Suppressor macrophage treated with lipopolysaccharide for 1 hour (primary cell): ENCODE results near the gene TIAM1.

ENCODE experiments used
- DNase-seq, 3 donors: peaks; one replicate each; pipeline ENCODE4 v3.0.0-alpha.2; 2020 to 2022

Gene TIAM1

DNA sequence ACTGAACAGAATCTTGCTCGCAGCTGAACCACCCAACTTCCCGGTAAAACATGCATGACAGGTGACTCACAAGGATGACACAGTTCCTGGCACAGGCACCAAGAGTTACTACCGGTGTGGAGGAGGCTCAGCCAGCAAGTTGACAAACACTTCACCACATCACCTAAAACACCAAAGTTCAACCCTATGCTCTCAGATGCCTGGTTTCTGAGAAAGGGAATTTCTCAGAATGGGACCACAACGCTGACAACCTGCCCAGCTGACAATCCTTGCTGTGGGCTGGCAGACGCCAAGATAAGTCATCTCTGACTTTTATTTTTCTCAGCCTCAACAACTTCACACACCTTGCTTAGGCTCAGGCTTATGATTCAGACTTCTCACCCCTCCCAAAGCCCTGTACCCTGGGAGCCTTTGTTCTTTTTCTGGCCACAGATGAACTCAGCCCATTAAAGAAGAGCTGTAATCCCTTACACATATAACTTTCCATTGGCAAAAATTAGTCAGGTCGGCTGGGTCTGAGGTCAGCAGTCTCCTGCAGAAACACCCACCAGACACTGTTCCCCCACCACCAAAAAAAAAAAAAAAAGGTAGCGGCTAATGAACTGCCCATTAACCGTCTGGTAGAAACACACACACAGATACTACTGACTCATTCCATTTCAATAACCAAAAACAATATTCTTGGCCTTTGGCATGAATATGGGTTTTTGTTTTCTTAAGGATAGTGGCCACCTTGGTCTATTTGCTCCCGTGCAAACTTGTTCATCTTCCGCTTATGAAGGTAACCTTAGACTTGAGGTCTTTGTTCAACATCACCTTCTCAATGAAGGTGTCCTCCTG lies 10.8 kb upstream of the TIAM1 start:
- peak; percentile 30 to 55 (median 40) for DNase-seq

DNA sequence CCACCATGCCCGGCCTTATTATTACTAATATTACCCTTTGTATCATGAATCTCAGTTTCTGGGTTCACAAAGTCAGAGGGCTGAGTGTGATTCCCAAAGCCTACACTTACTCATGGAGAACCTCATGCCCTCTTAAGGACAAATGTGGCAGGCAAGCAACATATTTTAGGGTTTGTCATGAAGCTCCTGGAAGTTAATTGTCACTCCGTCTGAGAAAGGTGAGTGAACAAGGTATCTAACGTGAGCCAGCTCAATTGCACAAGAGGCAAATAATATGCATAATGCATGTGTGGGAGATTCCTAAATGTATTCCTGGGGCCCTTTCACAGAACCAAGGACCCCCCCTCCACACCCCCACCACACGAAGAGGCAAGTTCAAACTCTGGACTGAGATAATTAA lies 10.1 kb upstream of the TIAM1 start:
- no peak for DNase-seq

DNA sequence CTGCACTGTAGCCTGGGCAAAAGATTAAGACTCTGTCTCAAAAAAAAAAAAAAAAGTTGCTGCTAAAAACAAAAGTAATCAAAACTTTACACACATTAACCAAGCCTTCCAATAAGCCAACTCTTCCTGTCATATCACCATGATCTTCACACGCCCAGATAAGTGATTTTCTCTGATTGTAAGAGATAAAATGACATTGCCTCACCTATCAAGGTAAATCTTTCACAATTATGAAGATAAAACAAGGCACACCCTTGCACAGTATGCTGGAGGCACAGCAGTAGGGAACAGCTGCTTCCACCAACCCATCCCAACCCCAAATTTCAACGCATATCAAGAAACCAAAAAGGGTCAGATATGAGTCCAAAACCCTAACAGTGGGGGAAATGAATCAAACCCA lies 8.8 kb upstream of the TIAM1 start:
- DNase-seq, result no peak

DNA sequence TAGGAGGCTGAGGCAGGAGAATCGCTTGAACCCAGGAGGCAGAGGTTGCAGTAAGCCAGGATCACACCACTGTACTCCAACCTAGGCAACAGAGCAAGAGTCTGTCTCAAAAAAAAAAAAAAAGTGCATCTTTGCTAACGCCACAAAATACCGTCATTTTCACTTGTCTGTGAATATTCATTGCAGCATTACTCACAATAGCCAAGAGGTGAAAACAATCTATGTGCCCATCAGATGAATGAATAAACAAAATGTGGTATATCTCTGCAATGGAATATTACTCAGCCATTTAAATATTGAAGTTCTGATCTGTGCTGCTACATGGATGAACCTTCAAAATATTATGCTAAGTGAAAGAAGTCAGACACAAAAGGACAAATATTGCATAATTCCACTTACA lies 7.9 kb upstream of the TIAM1 start:
- no peak for DNase-seq

DNA sequence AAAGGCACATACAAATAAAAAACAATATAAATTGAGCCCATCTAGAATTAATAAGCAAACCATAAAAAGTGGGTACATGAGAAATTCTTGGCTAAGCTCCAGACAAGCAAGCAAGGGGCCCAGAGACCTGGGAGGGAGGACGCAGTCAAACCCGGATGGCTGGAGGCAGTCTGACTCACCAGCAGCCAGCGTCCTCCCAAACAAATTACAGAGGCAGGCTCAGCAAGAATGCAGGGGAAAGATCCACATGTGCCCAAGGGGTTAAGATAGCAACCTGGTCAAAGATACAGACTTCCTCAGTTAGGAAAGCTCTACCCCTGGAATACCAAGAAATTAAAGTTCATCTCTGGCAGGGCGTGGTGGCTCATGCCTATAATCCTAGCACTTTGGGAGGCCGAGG lies 7.4 kb upstream of the TIAM1 start:
- DNase-seq, result no peak

DNA sequence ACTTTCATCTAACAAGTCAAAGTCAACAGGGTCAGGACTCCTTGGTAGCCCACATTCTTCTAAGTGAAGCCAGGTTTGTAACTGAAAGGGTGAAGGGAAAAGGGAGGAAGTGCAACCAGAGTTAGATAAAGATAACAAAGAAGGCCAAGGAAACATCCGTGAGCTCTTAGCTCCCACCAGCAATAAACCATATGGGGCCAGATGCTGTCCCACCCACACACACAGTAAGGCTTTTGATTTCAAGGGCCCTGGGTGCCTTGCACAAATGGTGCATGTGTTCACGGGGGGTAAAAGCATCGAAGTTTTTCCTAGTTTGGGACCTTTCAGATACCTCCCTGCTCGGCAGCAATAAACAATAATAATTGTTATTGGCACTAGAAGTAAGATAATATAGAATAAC lies 5.1 kb upstream of the TIAM1 start:
- DNase-seq, result no peak

DNA sequence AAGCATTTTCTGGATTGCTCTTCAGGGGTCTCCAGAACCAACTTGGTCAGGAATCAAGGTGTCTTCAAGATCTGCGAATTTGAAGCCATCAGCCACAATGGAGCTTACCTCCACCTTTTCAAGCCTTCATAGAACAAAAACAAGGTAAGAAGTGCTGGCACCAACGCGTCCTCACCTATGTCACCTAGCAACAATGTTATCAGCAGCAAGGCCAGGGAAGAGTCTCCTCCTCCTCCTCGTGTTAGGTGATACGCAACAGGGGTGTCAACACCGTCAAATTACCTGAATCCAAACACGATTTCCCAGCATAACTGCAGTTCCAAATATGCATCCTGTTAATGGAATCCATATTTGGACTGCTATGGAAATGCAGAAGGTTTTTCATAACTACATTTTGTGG lies 4.1 kb upstream of the TIAM1 start:
- no peak for DNase-seq

DNA sequence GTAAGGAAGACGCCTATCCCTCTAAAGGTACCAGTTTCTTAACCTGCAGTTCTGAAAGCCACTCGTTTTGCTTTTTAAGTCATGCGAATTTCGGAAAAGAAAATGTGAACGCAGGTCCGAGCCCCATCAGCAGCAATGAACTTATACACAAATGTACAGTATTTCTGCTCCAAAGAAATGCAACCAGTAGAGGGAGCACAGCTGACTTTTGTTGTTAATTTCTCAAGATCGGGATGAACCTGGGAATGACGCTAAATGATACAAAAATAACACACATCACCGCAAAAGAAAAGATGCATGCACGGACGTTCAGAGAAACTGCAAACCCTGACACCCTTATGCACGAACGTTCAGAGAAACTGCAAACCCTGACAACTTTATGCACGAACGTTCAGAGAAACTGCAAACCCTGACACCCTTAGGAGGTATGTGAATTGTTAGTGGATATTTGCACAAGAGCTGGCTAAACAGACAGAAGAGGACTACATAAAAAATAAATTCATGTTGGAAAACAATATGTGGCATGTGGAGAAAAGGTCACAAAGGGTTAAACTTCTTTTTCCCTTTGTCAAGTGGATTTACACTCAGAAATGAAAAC lies 3.5 kb upstream of the TIAM1 start:
- peak in 2 of 3 donors; percentile 31 to 34 for DNase-seq

DNA sequence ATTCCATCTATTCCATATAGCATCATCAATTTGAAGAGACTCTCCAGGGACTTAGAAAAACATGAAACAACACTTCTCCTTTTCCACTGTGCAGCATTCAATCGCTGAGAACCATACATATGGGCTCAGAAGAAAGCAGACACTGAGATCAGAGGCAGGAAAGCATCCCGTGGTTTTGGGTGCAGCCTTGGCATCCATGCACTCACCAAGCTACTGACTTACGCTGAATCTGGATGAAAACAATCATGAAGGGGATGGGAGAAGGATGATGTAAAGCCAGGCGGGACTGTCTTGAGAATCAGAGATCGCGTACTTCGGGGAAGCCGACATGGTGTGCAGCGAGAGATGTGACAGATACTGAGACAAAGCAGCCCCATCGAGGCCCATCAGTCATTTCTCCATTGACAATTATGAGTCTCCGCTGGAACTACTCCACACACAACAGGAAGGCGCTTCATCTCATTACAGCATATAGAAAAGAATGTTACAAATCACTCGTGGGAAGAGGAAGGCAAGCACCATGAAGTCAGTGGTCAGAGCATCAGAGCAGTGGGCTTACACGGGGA lies 2.3 kb upstream of the TIAM1 start:
- no peak for DNase-seq

DNA sequence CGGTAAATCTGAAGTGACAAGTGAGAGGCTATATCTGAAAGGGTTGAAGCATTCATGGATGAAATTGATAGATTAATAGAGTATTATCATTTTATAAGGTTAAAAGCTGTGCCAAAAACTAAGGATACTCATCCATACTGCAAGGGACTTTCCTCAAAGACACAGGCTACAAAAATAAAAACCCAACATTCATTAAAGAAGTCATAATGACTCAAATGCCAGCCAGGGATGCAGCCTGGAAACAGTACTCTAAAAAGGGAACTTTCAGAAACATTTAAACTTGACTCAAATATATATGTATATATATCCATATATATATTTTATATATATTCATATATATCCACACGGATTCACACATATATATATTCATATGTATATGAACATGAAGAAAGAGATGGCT lies 1.1 kb upstream of the TIAM1 start:
- DNase-seq, result peak; percentile 62 to 88 (median 82)

DNA sequence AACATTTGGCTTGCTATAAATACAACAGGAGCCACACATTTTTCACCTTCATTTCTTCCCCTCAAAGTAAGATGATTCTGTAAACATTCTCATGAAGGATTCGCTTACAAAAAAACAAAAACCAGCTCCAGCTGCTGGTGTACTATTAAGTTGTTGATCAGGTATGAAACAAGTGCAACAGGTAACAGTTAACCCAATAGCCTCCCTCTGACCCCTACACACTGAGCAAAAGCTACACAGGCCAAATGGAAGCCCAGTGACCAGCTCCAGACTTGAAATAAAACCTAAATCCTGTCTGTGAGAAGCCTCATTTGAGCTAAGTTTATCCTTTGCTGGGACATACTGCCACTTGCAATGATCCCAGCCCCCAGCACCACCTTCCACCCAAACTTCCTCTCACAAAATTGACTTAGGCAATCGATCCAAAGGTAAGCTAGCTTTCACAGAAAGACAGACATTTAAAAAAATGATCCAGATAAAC lies 991 bp downstream of the TIAM1 start:
- DNase-seq, result no peak

DNA sequence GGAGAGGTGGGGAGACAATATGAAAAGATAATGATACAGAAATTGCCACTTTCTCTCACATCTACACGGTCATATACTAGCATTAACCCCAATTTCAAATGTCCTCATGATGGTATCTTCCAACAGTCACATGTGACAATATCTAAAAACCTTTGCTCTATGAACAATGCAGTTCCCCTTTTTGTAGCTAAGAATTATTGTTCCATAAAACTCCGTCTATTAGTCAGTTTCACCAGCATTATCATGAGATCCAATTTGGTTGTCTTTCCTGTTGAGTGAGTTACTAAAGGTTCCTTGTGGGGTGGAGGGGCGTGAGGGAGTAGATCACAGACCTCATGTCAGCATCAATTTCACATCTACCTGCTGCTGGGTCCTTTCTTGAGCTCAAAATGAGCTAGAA lies 1.7 kb downstream of the TIAM1 start:
- DNase-seq, result peak; percentile 73 to 91 (median 88)

DNA sequence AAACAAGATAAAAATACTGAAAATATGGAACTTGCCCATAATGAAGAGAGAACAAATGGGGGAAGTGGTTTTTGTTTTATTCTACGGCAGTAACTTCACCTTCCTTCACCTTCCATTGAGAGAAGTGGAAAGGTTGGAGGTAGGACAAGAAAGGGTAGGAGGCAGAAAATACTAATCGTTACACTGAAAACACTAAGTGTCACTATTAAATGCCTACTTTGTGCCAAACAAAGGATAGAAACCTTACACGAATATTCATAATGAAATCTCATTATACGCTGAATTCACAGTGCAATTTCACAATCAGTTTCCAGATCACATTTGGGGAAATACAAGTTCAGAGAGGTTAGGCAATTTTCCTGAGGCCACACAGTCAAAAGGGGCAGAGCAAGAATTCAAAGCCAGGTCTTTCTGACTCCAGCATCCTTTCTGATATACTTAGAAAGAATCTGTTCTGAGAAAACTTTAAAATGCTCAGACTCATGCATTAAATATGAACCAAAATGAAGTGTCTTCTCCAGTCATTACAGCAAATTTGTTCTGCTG lies 3.0 kb downstream of the TIAM1 start:
- DNase-seq, result peak; percentile 34 to 61 (median 45)

DNA sequence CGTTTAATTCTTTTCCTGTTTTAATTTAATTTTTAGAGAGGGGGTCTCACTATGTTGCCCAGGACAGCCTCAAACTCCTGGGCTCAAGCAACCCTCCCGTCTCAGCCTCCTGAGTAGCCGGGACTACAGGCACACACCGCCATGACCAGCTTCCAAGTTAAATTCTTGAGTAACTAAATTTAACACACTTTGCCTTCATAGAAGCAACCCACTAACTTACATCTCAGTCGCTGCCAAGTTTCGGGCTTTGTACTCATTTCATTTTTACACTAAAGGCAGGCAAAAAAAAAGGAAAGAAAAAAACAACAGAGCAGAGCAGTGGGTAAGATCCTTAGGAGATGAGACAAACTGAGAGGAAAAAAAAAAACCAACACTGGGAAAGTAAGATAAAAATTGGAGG lies 3.5 kb downstream of the TIAM1 start:
- no peak for DNase-seq

DNA sequence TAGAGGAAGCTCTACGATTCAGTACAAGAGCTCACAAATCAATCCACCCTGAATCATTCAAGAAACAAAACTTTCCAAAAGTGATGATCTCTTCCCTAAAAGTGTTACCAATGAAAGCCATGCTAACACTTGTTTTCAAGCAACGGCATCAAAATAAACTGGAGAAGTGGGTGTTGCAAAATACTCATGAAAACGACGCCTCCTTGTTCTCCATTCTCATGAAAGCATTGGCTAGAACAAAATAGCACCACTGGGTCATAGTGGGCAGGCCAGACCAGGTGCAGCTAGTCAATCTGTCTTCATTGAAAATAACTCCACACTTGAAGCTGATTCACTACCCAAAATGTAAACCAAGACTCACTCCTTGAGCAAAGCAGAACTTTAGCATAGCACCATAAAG lies 4.3 kb downstream of the TIAM1 start:
- DNase-seq, result peak; percentile 55 to 86 (median 72)

DNA sequence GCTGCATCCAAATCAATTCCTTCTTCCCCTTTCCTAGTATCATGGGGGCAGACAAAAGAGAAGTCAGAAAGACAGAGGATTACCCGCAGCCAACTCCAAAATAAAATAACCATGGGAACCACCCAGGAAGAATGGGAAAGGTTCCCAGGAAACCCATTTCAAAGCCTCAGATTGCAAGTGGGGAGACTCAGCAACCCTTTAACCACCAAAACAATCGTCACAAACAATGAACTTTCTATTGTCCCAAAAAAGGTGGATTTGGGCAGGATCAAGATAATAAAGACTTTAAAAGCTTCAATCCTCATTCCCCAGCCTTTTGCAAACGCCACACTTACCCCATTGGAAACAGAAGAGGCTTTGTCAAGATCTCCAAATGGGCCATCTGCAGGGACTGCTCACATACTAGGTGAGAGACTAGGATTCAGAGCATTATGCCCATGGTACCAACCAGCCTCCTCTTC lies 5.1 kb downstream of the TIAM1 start:
- DNase-seq, result no peak

DNA sequence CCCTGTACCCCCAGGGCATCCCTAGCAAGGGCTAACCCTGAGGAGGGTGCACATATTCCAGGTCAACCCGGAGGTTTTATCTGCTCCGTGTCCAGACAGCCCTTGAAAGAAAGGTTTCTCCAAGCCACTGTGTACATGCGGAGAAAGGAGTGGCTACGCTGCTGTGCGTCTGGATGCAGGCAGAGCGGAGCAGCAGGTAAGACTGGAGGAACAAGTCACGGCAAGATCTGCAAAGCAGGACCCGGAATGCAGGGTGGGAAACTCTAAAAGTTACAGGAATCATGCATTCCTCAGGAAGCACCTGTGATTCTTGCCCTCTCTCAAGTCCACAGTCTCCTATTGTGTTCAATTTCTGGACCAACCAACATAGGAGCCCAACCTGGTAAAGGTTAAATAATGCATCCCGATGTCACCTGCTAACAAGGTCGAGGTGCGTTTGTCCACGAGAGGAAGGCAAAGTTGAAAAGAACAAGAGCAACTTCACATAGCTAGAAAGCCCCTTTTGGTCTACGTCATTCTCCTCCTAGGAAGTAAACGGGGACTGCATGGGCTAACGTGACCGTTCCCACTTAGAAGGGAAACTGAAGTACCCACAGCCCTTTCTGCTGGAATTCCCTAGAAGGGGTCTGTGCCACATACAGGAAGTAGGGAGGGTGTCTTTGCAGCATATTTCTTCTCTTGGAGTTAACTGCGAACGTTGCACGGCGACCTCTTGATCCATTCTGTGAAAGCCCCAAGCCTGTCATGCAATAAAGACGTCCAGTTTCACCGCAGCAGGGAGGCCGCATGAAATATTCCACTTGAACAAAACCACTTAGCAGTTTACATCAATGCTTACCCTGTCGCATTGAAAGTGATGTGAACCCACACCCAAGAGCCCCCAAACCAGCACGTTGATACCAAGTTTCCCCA lies 5.8 kb downstream of the TIAM1 start:
- DNase-seq, result no peak

DNA sequence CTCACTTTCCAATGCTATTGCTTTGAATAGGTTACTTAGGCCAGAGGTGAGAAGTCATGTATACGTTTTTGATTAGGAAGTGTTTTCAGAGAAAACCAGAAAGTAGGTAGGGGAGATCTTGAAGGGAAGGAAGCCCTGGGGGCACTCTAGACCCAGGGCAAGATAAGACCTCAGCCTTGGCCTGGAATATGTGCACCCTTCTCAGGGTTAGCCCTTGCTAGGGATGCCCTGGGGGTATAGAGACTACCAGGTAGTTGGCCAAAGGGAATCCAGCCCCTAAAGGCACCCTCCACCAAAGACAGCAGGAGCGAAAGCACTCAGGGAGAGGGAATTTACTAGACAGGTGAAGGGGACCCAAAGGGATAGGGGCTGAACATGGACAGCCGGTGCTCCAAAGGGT lies 7.0 kb downstream of the TIAM1 start:
- DNase-seq, result no peak

DNA sequence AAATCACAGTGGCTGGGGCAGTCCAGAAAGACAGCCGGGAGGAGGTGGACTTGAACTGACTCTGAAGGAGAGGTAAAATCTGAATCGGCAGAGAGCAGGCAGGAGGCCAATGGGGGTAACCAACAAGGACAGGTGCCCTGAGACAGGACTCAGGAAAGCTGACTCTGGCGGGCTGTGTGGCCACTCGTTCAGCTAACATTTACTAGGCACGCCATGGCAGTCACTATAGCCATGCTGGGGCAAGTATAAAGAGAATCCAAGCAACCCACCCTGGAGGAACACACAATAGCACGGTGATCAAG lies 7.4 kb downstream of the TIAM1 start:
- DNase-seq, result no peak

DNA sequence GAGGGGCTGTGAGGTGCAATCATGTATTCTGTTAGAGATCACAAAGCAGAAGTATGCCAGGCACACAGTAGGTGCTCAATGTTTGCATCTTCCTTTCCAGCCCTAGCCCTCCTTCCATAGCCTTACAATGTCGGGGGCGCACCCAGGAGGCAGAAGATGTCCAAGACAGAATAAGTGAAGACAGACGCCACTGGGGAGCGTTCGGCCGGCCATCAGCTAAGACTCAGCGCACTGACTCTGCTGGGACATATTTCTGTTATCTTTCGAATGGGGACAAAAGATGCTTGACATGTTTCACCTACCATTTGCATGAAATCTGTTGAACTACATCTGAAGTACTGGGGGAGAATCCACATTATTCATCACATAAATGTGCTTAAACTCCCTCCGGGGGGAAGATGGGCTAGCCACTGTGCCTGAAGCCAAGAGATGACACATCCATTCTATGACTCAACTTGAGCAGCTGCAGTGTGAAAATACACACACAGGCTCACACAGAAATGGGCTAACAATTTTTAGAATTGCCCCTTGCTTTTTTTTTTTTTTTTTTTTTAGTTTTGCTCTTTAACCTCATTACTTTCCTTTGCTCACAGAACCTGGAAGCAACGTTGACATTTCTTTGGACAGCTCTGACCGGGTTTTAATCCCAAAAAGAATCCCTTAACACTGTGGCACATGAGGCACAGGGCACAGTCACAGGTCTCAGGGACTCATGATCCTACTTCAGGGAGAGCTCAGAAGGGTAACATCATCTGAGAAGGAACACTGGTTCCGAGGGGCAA lies 7.9 kb downstream of the TIAM1 start:
- peak; percentile 69 to 86 (median 78) for DNase-seq

DNA sequence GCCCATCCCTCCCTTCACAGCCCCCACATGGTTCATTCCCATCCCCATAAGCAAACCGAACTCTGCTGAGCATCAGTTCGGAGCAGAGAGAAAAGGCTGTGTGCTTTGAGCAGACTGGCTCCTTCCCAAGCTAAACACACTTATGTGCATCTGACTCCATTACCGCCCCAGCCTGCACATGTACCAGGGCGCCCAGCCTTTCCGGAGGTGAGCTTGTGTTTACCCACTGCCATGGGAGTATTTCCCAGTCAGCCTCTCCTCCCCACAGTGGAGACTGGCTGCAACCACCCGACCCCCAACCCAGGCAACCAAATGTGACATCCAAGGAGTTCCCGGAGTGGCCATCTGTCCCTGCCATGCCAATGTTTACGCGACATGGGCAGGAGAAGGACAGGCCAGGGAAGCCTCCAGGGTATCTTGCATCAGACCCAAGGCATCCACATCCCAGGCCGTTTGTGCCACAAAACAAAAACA lies 9.4 kb downstream of the TIAM1 start:
- no peak for DNase-seq

DNA sequence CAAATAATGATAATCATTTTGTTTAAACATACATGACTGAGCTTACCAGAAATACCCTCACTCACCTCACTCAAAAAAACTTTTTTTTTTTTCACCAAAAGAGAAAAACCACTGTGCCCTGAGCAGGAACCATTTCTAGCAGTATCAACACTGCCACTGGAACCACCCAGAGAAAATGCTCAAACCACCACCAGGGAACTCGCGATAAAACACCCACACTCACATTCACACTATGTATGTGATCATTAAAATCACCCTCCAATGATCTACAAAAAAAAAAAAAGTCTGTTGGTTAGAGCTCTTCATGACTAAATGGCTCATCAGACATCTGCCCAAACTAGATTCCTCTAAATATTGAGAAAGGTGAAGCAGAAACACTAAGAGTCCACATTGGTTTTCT lies 11.5 kb downstream of the TIAM1 start:
- no peak for DNase-seq
